HCT116 (cell line): ENCODE measurements around the gene KCTD17. TPM values are rescaled to one million over a fixed set of nuclear protein-coding genes. Genes with fewer than 3 reads are reported as not detected.

Experiments
- ATAC-seq: fragments of 200-7000 bp; cut with Tn5 transposase; 2 replicates; pipeline ENCODE4 v1.9.1; 2020; ENCODE audit warnings: mild to moderate bottlenecking, moderate library complexity
- BruUV-seq: library from RNA; stranded (reverse); fragments of 400-500 nt; replicated peaks from 2 replicates; lab custom pipeline; 2021; lab: Mats Ljungman, UMichigan
- CTCF ChIA-PET: fragments of 300-600 bp; sonication (Branson Sonifier 250); formaldehyde crosslinking; loops from one replicate; lab custom pipeline; 2021; ENCODE audit warnings: antibody characterized with exemption; lab: Charles Lee
- POLR2A ChIA-PET: fragments of 300-600, 350-600 bp; sonication (Branson Sonifier 250); formaldehyde crosslinking; loops from one replicate; lab custom pipeline; 2021; ENCODE audit warnings: antibody characterized with exemption; lab: Charles Lee
- RAD21 ChIA-PET, 2 experiments: fragments of 300-600 bp; sonication (Branson Sonifier 250); formaldehyde crosslinking; loops; one replicate each; lab custom pipeline; 2023; ENCODE audit warnings: low total read pairs in 2 of 2; ENCODE audit not compliant: uncharacterized antibody in 2 of 2, unreplicated experiment in 2 of 2, low non-redundant PET in 1 of 2; lab: Charles Lee
- DNase-seq: peaks from one replicate; pipeline ENCODE4 v3.0.0-alpha.2; 2010; ENCODE audit warnings: low read depth, low spot score
- H2AFZ ChIP-seq: fragments of 200-600 bp; shearing (Covaris generic), sonication (generic); 2 replicates; pipeline ENCODE4 v1.6.1; 2017; ENCODE audit warnings: low read depth, mixed run types, mixed read lengths, antibody characterized with exemption, low read length; ENCODE audit not compliant: poor library complexity, severe bottlenecking
- H3K27ac ChIP-seq: 2 replicates; pipeline ENCODE4 v1.5.1; 2012; ENCODE audit warnings: low read depth, low read length
- H3K27me3 ChIP-seq: fragments of 200-600 bp; sonication (generic); 2 replicates; pipeline ENCODE4 v1.6.1; 2016; ENCODE audit warnings: mixed run types, low read length, mixed read lengths; ENCODE audit not compliant: insufficient read depth
- H3K36me3 ChIP-seq, 2 experiments: fragments of 200-500 bp in 1 of 2; fragments of 200-600 bp in 1 of 2; sonication (Bioruptor generic) in 1 of 2; sonication (generic) in 1 of 2; 2 replicates each; pipeline versions ENCODE4 v1.5.1 to v1.6.1; 2014 to 2016; ENCODE audit warnings: low read length in 2 of 2, inconsistent platforms in 1 of 2, mixed read lengths in 1 of 2, mixed run types in 1 of 2; ENCODE audit not compliant: insufficient read depth in 2 of 2, control insufficient read depth in 1 of 2
- H3K4me1 ChIP-seq, 2 experiments: fragments of 200-600 bp in 1 of 2; sonication (generic) in 1 of 2; 2 replicates each; pipeline versions ENCODE4 v1.5.1 to v1.6.1; 2012 to 2017; ENCODE audit warnings: low read length in 2 of 2, inconsistent platforms in 1 of 2, mild to moderate bottlenecking in 1 of 2, mixed read lengths in 1 of 2, mixed run types in 1 of 2, moderate library complexity in 1 of 2; ENCODE audit not compliant: insufficient read depth in 2 of 2, control insufficient read depth in 1 of 2
- H3K4me2 ChIP-seq: fragments of 200-600 bp; sonication (generic); 2 replicates; pipeline ENCODE4 v1.6.1; 2017; ENCODE audit warnings: mixed run types, low read length, mixed read lengths
- H3K4me3 ChIP-seq, 2 experiments: fragments of 200-600 bp in 1 of 2; sonication (generic) in 1 of 2; replicated peaks in 1 of 2; 2 replicates each; pipeline ENCODE4 v1.5.1; 2011 to 2016; ENCODE audit warnings: low read length in 2 of 2, control low read depth in 1 of 2, low read depth in 1 of 2, mild to moderate bottlenecking in 1 of 2, mixed read lengths in 1 of 2, mixed run types in 1 of 2
- H3K79me2 ChIP-seq: fragments of 200-600 bp; sonication (generic); 2 replicates; pipeline ENCODE4 v1.6.1; 2017; ENCODE audit warnings: mild to moderate bottlenecking, mixed run types, low read length, moderate library complexity, mixed read lengths; ENCODE audit not compliant: insufficient read depth
- H3K9ac ChIP-seq: fragments of 200-600 bp; sonication (generic); 2 replicates; pipeline ENCODE4 v1.6.1; 2016; ENCODE audit warnings: low read length, mixed read lengths
- H3K9me2 ChIP-seq: fragments of 200-600 bp; sonication (generic), shearing (Covaris generic); 2 replicates; pipeline ENCODE4 v1.6.1; 2017; ENCODE audit warnings: mixed run types, mild to moderate bottlenecking, moderate library complexity; ENCODE audit not compliant: insufficient read depth
- H3K9me3 ChIP-seq, 2 experiments: fragments of 200-500 bp in 1 of 2; fragments of 200-600 bp in 1 of 2; sonication (Bioruptor generic) in 1 of 2; sonication (generic) in 1 of 2; 2 replicates each; pipeline ENCODE4 v1.6.1; 2014 to 2017; ENCODE audit warnings: low read length in 2 of 2, mixed read lengths in 2 of 2, inconsistent platforms in 1 of 2, low read depth in 1 of 2, mild to moderate bottlenecking in 1 of 2, mixed run types in 1 of 2, moderate library complexity in 1 of 2; ENCODE audit not compliant: control insufficient read depth in 1 of 2, insufficient read depth in 1 of 2
- H4K20me1 ChIP-seq: fragments of 200-600 bp; sonication (generic), shearing (Covaris generic); 2 replicates; pipeline ENCODE4 v1.6.1; 2017; ENCODE audit warnings: mixed run types, mild to moderate bottlenecking, moderate library complexity; ENCODE audit not compliant: insufficient read depth
- CBX3 ChIP-seq: IDR thresholded peaks from 2 replicates; pipeline ENCODE4 v1.6.1; 2012; ENCODE audit warnings: low read depth
- ELF1 ChIP-seq: IDR thresholded peaks from 2 replicates; pipeline ENCODE4 v1.6.1; 2012; ENCODE audit warnings: low read depth, borderline replicate concordance
- EZH2 ChIP-seq: fragments of 200-600 bp; sonication (generic); IDR thresholded peaks from 2 replicates; pipeline ENCODE4 v1.6.1; 2017; ENCODE audit warnings: antibody characterized with exemption, mixed run types
- EZH2phosphoT487 ChIP-seq: fragments of 200-600 bp; IDR thresholded peaks from 2 replicates; pipeline ENCODE4 v1.6.1; 2018; ENCODE audit warnings: antibody characterized with exemption, borderline replicate concordance
- FOSL1 ChIP-seq: IDR thresholded peaks from 2 replicates; pipeline ENCODE4 v1.6.1; 2012; ENCODE audit warnings: low read depth
- POLR2AphosphoS5 ChIP-seq: IDR thresholded peaks from 2 replicates; pipeline ENCODE4 v1.6.1; 2011; ENCODE audit warnings: mild to moderate bottlenecking, low read depth, low read length, moderate library complexity
- RAD21 ChIP-seq: IDR thresholded peaks from 2 replicates; pipeline ENCODE4 v1.6.1; 2012; ENCODE audit warnings: low read depth, mild to moderate bottlenecking
- REST ChIP-seq: IDR thresholded peaks from 2 replicates; pipeline ENCODE4 v1.6.1; 2012; ENCODE audit warnings: low read depth
- TCF7L2 ChIP-seq: IDR thresholded peaks from 2 replicates; pipeline ENCODE4 v1.7.0; 2011; ENCODE audit warnings: borderline replicate concordance, inconsistent platforms; ENCODE audit not compliant: insufficient read depth, insufficient read length; ENCODE audit errors: extremely low read depth
- intact Hi-C: fragments of 100-400 bp; cut with micrococcal nuclease; formaldehyde crosslinking; loops from 2 replicates; pipeline ENCODE4 v1.10.0; 2022
- total RNA-seq: library from RNA; stranded (reverse); gene quantifications from one replicate; pipeline ENCODE4 v1.2.1, GENCODE V29; 2021; ENCODE audit not compliant: unreplicated experiment

KCTD17 gene
- total RNA-seq, 1 experiment from 2014 or later: 23.4 TPM

GRCh38 chr22:37065180-37065579 is 13.6 kb downstream of the KCTD17 start:
- no peak overlapping the region for H3K4me3 ChIP-seq
- ChIA-PET POLR2A (no interaction called here), RAD21 (no interaction called here), CTCF (no interaction called here)
- H3K36me3 ChIP-seq: no peaks in the 10 kb centered on the region; a peak in 1 of 4 replicates
- H3K9ac ChIP-seq: no peak overlapping the region
- H3K27ac ChIP-seq: no peak overlapping the region
- no peaks in the 10 kb centered on the region for H3K27me3 ChIP-seq
- TF ChIP-seq EZH2phosphoT487 (no peak), RAD21 (no peak), REST (no peak), CBX3 (no peak), ELF1 (no peak), EZH2 (no peak), POLR2AphosphoS5 (no peak), FOSL1 (no peak), TCF7L2 (no peak)
- no peak for DNase-seq
- no TSS peak for BruUV-seq
- H3K9me2 ChIP-seq: no peaks in the 10 kb centered on the region
- H3K4me1 ChIP-seq: peaks cover 0 to 4% of the 10 kb centered on the region in 2 experiments; a peak in 1 of 4 replicates
- intact Hi-C loops: no loop called here
- H4K20me1 ChIP-seq: no peaks in the 10 kb centered on the region
- no peaks in the 10 kb centered on the region for H3K9me3 ChIP-seq
- no peak overlapping the region for H3K4me2 ChIP-seq
- no peak overlapping the region for H2AFZ ChIP-seq
- H3K79me2 ChIP-seq: no peaks in the 10 kb centered on the region
- no peak for ATAC-seq
